SK-N-SH (cell line): ENCODE measurements around the gene PCIF1.

ENCODE experiments used
- JUND ChIP-seq: IDR thresholded peaks from 2 replicates; pipeline ENCODE4 v1.4.0; 2012
- POLR2AphosphoS5 ChIP-seq: IDR thresholded peaks from 2 replicates; pipeline ENCODE4 v1.6.1; 2012; ENCODE audit warnings: low read depth, low read length
- TAF1 ChIP-seq: IDR thresholded peaks from 2 replicates; pipeline ENCODE4 v1.6.1; 2012; ENCODE audit warnings: low read depth, mild to moderate bottlenecking, low read length, moderate library complexity, borderline replicate concordance
- USF2 ChIP-seq: fragments of 150-350 bp; IDR thresholded peaks from 2 replicates; pipeline ENCODE4 v1.6.1; 2017; ENCODE audit warnings: antibody characterized with exemption, low read length, low read depth, borderline replicate concordance
- TF ChIP-seq, protein P1 (sequence below): fragments of 200-600 bp; sonication (generic); IDR thresholded peaks from 2 replicates; pipeline ENCODE4 v1.6.1; 2017; ENCODE audit warnings: antibody characterized with exemption, mild to moderate bottlenecking, moderate library complexity

DNA sequence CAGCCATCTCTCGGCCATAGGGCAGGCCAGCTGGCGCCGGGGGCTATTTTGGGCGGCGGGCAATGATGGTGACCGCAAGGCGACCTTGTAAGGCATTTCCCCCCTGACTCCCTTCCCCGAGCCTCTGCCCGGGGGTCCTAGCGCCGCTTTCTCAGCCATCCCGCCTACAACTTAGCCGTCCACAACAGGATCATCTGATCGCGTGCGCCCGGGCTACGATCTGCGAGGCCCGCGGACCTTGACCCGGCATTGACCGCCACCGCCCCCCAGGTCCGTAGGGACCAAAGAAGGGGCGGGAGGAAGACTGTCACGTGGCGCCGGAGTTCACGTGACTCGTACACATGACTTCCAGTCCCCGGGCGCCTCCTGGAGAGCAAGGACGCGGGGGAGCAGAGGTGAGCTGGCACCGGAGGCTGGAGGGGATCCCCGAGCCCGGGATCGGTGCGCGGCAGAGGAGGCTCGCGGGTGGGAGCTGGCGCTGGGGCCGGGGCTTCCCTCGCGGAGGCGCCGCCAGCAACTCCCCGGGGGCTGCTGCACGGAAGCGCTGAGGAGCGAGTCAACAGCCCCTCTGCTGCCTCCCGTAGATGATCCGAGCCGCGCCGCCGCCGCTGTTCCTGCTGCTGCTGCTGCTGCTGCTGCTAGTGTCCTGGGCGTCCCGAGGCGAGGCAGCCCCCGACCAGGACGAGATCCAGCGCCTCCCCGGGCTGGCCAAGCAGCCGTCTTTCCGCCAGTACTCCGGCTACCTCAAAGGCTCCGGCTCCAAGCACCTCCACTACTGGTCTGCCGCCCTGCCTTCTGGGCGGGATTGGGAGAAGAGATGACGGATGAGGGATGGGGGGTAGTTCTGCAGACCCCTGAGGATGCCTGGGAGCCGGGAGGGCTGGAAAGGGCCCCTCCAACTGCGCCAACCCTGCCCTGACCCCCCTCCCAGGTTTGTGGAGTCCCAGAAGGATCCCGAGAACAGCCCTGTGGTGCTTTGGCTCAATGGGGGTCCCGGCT is 43.2 kb upstream of the PCIF1 start, which contains the start of the genes CTSA and NEURL2:
- TF ChIP-seq, protein P1, sequence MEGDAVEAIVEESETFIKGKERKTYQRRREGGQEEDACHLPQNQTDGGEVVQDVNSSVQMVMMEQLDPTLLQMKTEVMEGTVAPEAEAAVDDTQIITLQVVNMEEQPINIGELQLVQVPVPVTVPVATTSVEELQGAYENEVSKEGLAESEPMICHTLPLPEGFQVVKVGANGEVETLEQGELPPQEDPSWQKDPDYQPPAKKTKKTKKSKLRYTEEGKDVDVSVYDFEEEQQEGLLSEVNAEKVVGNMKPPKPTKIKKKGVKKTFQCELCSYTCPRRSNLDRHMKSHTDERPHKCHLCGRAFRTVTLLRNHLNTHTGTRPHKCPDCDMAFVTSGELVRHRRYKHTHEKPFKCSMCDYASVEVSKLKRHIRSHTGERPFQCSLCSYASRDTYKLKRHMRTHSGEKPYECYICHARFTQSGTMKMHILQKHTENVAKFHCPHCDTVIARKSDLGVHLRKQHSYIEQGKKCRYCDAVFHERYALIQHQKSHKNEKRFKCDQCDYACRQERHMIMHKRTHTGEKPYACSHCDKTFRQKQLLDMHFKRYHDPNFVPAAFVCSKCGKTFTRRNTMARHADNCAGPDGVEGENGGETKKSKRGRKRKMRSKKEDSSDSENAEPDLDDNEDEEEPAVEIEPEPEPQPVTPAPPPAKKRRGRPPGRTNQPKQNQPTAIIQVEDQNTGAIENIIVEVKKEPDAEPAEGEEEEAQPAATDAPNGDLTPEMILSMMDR: no peak
- TF ChIP-seq JUND: peak; percentile 47; the same call in 1 of the 2 replicates
- TF ChIP-seq POLR2AphosphoS5: peak; percentile 75
- TF ChIP-seq USF2: peak; percentile 98
- peak; percentile 84 for TF ChIP-seq TAF1
